Measurements from ENCODE around the gene SYT15. TPM values are rescaled to one million over a fixed set of nuclear protein-coding genes. Genes with fewer than 3 reads are reported as not detected.
"Not testable (repeated sequence)": the region's sequence is repeated elsewhere in the genome, so short reads cannot be mapped to it uniquely, and the experiment has no call there.

SYT15 gene
- total and polyA plus RNA-seq, 4 donors, result 3.8 to 53.5 (median 21.6) TPM

DNA sequence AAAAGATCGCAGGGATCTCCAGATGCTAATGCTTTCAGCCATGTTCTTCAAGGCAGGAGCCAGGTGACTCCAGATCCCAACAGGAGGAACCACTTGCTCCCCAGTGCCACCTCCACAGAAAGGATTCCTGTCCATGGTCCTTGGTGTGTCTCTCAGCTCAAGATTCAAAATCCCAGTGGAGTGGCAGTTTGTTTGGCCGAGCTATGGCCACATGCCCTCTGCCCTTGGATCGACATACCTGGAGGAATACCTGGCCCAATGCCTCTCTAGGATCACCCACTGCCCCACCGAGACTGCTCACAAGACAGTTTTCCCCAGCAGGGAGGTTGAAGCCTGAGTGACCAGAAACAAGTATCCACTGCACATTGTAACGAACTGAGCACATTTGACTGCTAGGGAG, 18.5 kb upstream of the SYT15 start:
- Histone ChIP-seq H3K4me3 (no peak overlapping the region), H3K9ac (ENCODE audit: insufficient read depth in 1 of 2, low read length in 2 of 2) (no peak overlapping the region), H3K36me3 (ENCODE audit: control insufficient read depth in 4 of 4, insufficient read depth in 4 of 4, low read length in 4 of 4) (no peaks in the 10 kb centered on the region), H3K27ac (ENCODE audit: low read depth in 1 of 2, low read length in 1 of 2) (no peak overlapping the region), H3K4me1 (ENCODE audit: control insufficient read depth in 5 of 5, insufficient read depth in 5 of 5, low read length in 5 of 5) (peaks cover 0 to 9% (median 0%) of the 10 kb centered on the region in 5 donors), H3K9me3 (ENCODE audit: control insufficient read depth in 4 of 4, insufficient read depth in 3 of 4, low read length in 3 of 4) (peaks cover 0 to 3% (median 0%) of the 10 kb centered on the region in 4 donors), H3K27me3 (ENCODE audit: control insufficient read depth in 3 of 3, insufficient read depth in 3 of 3, low read length in 2 of 3) (peaks cover 0 to 18% (median 13%) of the 10 kb centered on the region in 3 donors)
- TF ChIP-seq, protein P1, sequence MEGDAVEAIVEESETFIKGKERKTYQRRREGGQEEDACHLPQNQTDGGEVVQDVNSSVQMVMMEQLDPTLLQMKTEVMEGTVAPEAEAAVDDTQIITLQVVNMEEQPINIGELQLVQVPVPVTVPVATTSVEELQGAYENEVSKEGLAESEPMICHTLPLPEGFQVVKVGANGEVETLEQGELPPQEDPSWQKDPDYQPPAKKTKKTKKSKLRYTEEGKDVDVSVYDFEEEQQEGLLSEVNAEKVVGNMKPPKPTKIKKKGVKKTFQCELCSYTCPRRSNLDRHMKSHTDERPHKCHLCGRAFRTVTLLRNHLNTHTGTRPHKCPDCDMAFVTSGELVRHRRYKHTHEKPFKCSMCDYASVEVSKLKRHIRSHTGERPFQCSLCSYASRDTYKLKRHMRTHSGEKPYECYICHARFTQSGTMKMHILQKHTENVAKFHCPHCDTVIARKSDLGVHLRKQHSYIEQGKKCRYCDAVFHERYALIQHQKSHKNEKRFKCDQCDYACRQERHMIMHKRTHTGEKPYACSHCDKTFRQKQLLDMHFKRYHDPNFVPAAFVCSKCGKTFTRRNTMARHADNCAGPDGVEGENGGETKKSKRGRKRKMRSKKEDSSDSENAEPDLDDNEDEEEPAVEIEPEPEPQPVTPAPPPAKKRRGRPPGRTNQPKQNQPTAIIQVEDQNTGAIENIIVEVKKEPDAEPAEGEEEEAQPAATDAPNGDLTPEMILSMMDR (IDR thresholded peaks at IDR 0.05; ENCODE audit: control extremely low read depth, extremely low read depth), result no peak
- DNase-seq, result no peak
- 76 to 86% methylated on average over 5 of the region's 5 CpGs for WGBS, 2 donors
- no peak for ATAC-seq (ENCODE audit: insufficient read depth, low FRiP score)

DNA sequence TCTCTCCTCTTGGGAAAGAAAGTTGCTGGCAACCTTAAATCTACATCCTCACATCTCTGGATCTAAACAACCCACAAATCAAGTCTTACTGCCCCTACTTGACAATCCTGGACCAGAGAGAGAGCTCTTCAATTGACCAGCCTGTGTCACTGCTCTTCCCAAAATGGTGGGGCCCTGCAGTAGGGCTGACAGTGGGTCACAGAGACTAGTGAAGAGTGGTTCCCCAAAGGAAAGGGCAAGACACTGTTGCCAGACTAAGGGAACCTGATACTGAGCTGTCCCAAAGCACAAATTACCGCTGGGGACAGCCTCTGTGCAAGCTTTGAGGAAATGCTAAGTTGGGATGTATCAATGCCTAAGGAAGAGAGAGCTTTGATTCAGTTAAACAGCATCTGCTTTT, 18.0 kb upstream of the SYT15 start:
- Histone ChIP-seq H3K36me3 (ENCODE audit: control insufficient read depth in 4 of 4, insufficient read depth in 4 of 4, low read length in 4 of 4) (no peaks in the 10 kb centered on the region), H3K27ac (ENCODE audit: low read depth in 1 of 2, low read length in 1 of 2) (no peak overlapping the region), H3K9me3 (ENCODE audit: control insufficient read depth in 4 of 4, insufficient read depth in 3 of 4, low read length in 3 of 4) (peaks cover 0 to 3% (median 0%) of the 10 kb centered on the region in 4 donors), H3K9ac (ENCODE audit: insufficient read depth in 1 of 2, low read length in 2 of 2) (no peak overlapping the region), H3K4me3 (no peak overlapping the region), H3K4me1 (ENCODE audit: control insufficient read depth in 5 of 5, insufficient read depth in 5 of 5, low read length in 5 of 5) (peaks cover 0 to 8% (median 0%) of the 10 kb centered on the region in 5 donors), H3K27me3 (ENCODE audit: control insufficient read depth in 3 of 3, insufficient read depth in 3 of 3, low read length in 2 of 3) (peaks cover 0 to 14% (median 13%) of the 10 kb centered on the region in 3 donors)
- WGBS, 2 donors, result 64 to 68% methylated on average over 1 of the region's 1 CpG
- ATAC-seq (ENCODE audit: insufficient read depth, low FRiP score) (no peak), DNase-seq (no peak)
- TF ChIP-seq, protein P1 (IDR thresholded peaks at IDR 0.05; ENCODE audit: control extremely low read depth, extremely low read depth), result no peak

DNA sequence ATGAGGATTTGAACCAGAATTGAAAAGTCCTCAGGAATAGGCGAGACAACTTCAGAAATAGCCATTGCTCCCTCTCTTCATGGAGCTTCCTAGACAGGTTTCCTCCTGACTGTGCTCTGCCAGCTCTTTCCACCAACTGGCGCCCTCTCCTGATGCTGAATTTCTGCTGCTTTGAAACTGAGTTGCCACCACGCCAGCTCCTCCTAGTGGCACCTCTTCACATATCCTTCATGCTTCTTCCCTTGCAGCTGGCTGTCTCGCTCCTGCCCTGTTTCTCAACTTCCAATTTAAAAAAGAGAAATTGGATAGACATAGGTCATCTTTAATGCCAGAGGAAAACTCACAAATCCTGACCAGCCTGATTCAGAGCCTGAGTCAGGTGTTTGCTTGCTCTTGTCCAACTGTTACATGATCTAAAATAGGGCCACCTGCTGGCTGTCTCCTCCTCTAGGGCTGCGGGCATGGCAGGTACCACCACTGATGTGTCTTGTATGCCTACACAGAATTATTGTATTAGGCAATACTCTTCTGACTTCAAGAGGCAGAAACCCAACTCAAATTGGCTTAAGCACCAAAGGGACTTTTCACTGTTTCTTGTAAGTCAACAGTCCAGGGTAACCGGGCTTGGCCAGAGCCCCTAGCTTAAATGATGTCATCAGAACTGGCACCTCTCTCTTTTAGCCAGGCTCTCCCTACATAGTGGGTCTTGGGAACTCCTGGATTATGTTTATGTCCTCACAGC, 13.2 kb upstream of the SYT15 start:
- 2 to 10% methylated on average over 4 of the region's 6 CpGs for WGBS, 2 donors

DNA sequence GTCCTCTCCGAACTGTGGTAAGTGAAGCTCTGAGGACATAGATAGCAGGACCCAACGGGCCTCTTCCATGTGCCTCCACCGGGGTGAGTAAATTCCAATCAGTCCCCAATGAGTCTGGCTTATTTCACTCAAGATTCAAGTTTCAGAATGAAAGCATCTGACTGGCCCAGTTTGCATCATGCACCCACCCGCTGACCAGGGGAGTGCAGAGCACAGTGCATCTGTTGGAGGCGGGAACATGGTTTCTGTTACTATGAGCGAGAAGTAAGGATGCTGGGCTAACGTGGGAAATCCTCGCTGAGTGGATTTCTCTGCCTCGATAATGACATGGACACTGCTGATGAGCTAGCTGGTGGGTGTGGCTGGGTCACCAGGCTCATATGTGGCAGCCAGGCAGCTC, 11.8 kb upstream of the SYT15 start:
- not testable (repeated sequence) for H3K27me3 ChIP-seq (ENCODE audit: control insufficient read depth in 3 of 3, insufficient read depth in 3 of 3, low read length in 2 of 3); H3K4me3 ChIP-seq; H3K36me3 ChIP-seq (ENCODE audit: control insufficient read depth in 4 of 4, insufficient read depth in 4 of 4, low read length in 4 of 4); H3K9ac ChIP-seq (ENCODE audit: insufficient read depth in 1 of 2, low read length in 2 of 2); ATAC-seq (ENCODE audit: insufficient read depth, low FRiP score); H3K27ac ChIP-seq (ENCODE audit: low read depth in 1 of 2, low read length in 1 of 2); H3K9me3 ChIP-seq (ENCODE audit: control insufficient read depth in 4 of 4, insufficient read depth in 3 of 4, low read length in 3 of 4); H3K4me1 ChIP-seq (ENCODE audit: control insufficient read depth in 5 of 5, insufficient read depth in 5 of 5, low read length in 5 of 5); DNase-seq
- 94 to 97% methylated on average over 2 to 3 of the region's 9 CpGs for WGBS, 2 donors

More for the DNA sequence above, 13.2 kb upstream of the SYT15 start:
- not testable (repeated sequence) for H3K27ac ChIP-seq (ENCODE audit: low read depth in 1 of 2, low read length in 1 of 2); H3K36me3 ChIP-seq (ENCODE audit: control insufficient read depth in 4 of 4, insufficient read depth in 4 of 4, low read length in 4 of 4); H3K4me3 ChIP-seq; H3K9ac ChIP-seq (ENCODE audit: insufficient read depth in 1 of 2, low read length in 2 of 2); H3K4me1 ChIP-seq (ENCODE audit: control insufficient read depth in 5 of 5, insufficient read depth in 5 of 5, low read length in 5 of 5); H3K27me3 ChIP-seq (ENCODE audit: control insufficient read depth in 3 of 3, insufficient read depth in 3 of 3, low read length in 2 of 3); H3K9me3 ChIP-seq (ENCODE audit: control insufficient read depth in 4 of 4, insufficient read depth in 3 of 4, low read length in 3 of 4)
- DNase-seq, result peak; percentile 69 to 84 (median 80)
- peak; percentile 87 for ATAC-seq (ENCODE audit: insufficient read depth, low FRiP score)
- TF ChIP-seq, protein P1 (IDR thresholded peaks at IDR 0.05; ENCODE audit: control extremely low read depth, extremely low read depth), result peak; percentile 71

DNA sequence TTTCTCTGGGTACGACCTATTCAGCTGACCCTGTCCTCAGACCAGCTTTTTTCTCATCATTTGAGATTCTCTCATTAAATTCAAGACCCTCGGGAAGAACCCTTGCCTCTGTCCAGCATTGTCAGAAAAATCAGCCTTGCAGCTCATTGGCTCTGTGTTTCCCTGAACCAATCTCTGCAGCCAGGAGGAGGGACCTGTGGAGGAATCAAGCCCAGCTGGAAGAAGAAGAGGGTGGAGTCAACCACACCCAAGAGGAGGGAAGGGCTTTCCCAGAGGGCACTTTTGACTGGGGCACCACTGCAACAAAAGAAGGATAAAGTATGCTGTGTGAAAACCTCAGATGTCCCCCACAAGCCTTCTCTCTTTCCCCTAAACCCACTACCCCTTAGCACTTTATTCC, 8.3 kb upstream of the SYT15 start:
- ATAC-seq (ENCODE audit: insufficient read depth, low FRiP score); H3K9me3 ChIP-seq (ENCODE audit: control insufficient read depth in 4 of 4, insufficient read depth in 3 of 4, low read length in 3 of 4); H3K4me1 ChIP-seq (ENCODE audit: control insufficient read depth in 5 of 5, insufficient read depth in 5 of 5, low read length in 5 of 5); H3K27me3 ChIP-seq (ENCODE audit: control insufficient read depth in 3 of 3, insufficient read depth in 3 of 3, low read length in 2 of 3); H3K4me3 ChIP-seq; H3K27ac ChIP-seq (ENCODE audit: low read depth in 1 of 2, low read length in 1 of 2); DNase-seq; H3K36me3 ChIP-seq (ENCODE audit: control insufficient read depth in 4 of 4, insufficient read depth in 4 of 4, low read length in 4 of 4); H3K9ac ChIP-seq (ENCODE audit: insufficient read depth in 1 of 2, low read length in 2 of 2): not testable (repeated sequence)
- no CpG with 5 or more reads among the region's 2 CpGs for WGBS, 2 donors

DNA sequence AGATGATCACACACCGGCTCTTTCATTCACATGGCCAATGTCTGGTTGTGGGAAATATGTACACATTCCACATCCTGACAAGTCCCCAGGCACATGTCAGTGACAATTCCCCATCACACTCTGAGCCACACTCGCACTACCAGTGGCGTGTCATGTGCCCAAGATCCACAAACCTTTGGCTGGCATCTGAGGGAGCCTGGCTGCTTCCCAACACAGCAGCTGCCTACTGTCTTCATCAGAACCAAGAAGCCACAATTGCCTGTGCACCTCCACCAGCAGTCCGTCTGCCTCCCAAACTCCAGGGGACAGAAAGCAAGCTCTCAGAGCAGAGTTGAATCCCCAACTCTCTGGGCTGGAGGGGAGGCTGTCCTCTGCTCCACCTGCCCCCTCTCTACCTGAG, 6.2 kb upstream of the SYT15 start:
- not testable (repeated sequence) for H3K27ac ChIP-seq (ENCODE audit: low read depth in 1 of 2, low read length in 1 of 2); H3K36me3 ChIP-seq (ENCODE audit: control insufficient read depth in 4 of 4, insufficient read depth in 4 of 4, low read length in 4 of 4); H3K9ac ChIP-seq (ENCODE audit: insufficient read depth in 1 of 2, low read length in 2 of 2); ATAC-seq (ENCODE audit: insufficient read depth, low FRiP score); H3K9me3 ChIP-seq (ENCODE audit: control insufficient read depth in 4 of 4, insufficient read depth in 3 of 4, low read length in 3 of 4); H3K27me3 ChIP-seq (ENCODE audit: control insufficient read depth in 3 of 3, insufficient read depth in 3 of 3, low read length in 2 of 3); H3K4me1 ChIP-seq (ENCODE audit: control insufficient read depth in 5 of 5, insufficient read depth in 5 of 5, low read length in 5 of 5); DNase-seq; H3K4me3 ChIP-seq
- 34 to 55% methylated on average over 2 to 3 of the region's 4 CpGs for WGBS, 2 donors

Data from lung (tissue), 12 donors.